Cortex of kidney (tissue), 1 donor: ENCODE results near the gene CDKN2AIPNL.

Experiments
- DNase-seq: peaks from one replicate; lab custom pipeline; 2025; lab: John Stamatoyannopoulos, UW

CDKN2AIPNL gene, protein sequence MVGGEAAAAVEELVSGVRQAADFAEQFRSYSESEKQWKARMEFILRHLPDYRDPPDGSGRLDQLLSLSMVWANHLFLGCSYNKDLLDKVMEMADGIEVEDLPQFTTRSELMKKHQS

DNA sequence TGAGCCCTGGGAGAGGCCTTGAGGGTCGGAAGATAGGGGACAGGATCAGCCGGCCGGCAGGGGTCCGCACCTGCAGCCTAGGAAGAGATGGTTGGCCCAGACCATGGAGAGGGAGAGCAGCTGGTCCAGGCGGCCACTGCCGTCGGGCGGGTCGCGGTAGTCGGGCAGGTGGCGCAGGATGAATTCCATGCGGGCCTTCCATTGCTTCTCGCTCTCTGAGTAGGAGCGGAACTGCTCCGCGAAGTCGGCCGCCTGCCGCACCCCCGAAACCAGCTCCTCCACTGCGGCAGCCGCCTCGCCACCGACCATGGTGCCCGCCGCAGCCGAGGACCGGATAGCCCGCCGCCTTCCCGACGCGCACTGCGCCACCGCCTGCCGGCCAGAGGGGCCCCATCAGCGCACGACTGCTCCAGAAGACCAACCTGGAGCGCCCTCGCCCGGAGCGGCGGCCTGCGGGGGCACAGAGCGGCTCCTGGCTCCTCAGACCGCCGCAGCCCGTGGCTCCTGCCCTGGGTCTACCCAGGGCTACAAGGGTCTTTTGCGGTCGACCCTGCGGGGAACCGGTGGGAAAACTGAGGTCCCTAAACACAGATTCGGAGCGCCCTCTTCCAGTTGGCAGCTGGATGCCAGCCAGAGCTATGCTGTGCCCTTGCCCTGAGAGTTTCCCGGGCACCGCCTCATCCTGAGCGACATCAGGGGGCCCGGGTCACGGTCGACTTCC is at the start of gene CDKN2AIPNL:
TSS of gene CDKN2AIPNL (minus strand) at position 336 of the 721 bp plus-strand sequence. CDS start at position 309, 27 bp downstream.
- peak; percentile 81 for DNase-seq

DNA sequence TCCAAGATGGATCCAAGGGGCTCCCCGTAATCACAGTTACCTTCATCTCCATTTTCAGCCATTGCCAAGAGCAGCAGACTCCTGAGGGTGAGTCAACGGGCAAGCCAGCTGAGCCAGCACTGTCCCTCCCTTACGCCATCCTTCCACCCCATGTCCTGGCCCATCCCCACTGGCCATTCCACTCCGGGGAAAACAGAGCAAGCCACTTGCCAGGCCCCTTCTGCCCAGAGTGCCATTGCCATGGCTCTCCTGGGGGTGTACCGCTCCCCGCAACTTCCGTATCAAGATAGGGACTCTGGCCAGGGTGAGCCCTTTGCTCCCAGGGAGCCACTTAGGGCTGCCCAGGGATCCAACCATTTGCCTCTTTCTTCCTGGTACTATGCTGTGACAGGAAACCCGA is 48.9 kb upstream of the CDKN2AIPNL start:
- DNase-seq, result no peak

DNA sequence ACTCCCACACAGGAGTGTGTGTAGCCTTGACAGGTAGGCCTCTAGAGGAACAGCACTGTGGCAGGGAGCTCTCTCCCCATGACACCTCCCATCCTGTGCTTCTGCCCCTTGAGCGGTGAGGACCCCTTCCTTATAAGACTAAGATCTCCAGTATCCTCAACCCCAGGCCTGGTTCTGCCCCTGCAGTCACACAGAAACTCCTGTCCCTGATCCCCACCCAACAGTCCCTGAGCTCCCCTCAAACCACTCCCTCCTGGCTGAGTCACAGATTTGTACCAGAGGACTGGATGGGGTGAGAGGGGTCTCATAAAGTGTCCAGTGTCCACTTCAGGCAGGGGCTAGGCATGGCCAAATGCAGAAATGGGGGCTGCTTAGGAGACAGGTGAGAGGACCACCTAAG is 47.8 kb upstream of the CDKN2AIPNL start:
- DNase-seq, result no peak

DNA sequence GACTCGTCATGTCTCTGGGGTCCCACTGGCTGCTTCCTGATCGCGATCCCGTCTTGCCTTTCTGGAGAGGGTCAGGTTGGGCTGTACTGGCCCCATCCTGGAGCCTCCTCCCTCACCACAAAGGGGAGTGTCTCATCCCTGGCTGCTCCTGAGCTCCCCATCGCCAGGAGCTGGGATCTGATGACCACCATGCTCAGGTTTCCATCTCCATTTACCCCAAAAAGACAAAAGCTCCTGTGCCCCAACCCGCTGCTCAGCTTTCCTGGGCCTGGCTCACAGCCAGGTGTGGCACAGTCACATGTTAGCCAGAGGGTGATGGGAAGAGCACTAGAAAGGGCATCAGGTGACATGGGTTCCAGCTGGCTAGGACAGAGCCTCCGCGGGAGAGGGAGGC is 47.3 kb upstream of the CDKN2AIPNL start:
- no peak for DNase-seq

DNA sequence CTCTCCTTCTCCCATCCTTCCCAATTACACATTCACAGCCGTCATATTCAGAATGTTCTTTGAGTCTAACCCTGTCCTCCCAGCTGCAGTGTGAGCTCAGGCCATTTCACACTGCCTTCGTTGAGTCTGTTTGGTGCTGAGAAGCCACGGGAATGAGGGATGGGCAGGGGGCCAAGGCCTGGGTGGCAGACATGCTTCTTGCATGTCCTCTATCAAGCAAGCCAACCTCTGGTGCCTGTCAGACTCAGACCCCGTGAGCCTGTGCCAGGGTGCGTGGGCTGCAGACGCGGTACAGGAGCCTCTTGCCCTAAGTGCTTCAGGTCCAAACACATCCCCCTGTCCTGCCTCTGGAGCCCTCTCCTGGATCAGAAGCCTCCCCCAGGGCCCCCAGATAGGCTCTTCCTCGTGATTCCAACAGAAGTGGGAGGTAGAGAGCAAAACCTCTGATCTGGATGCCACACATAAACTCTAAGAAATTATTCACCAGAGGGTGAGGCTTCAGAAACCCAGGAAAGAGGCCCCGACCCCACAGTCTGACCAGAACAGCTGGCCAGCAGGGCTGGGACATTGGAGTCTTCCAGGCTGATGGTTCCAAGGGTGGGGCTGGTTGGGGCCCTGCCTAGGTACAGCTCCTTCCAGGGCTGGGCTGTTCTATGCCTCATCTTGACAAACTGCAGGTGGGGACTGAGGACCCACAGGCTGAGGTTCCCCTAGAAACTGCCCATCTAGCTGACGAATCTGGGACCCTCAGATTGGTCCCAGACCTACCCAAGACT is 46.7 kb upstream of the CDKN2AIPNL start:
- no peak for DNase-seq

DNA sequence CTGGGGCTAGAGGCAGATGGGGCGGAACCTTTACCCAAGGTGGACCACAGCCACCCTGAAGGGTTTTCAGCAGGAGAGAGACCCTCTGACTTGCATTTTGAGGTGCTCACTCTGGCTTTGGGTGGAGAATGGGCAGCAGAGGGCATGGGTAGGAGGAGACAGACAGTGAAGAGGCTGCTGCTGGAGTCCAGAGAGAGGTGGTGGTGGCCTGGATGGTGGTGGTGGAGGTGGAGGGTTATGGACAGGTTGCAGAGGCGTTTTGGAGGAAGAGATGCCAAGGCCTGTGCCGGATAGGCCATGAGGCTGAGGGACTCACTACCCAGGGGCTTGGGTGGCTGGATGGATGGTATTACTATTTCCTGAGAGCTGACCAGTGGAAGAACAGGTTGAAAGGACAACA is 46.1 kb upstream of the CDKN2AIPNL start:
- no peak for DNase-seq

DNA sequence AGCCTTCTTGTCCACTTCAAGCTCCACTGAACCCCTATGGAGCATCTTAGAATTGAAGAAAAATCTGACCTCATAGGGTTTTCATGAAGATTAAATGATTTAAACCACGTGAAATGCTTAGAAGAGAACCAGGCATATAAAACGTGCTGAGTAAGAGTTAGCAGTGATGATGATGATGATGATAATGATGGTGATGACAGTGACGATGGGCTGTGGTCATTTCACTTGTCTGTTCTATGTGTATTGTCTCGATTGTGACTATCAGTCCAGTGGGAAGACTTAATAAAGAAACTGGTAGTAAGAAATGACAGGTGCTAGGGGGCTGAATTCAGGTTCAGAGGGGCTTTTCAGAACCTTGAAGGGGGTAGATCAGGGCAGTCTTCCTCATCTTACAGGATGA is 45.1 kb upstream of the CDKN2AIPNL start:
- DNase-seq, result no peak

DNA sequence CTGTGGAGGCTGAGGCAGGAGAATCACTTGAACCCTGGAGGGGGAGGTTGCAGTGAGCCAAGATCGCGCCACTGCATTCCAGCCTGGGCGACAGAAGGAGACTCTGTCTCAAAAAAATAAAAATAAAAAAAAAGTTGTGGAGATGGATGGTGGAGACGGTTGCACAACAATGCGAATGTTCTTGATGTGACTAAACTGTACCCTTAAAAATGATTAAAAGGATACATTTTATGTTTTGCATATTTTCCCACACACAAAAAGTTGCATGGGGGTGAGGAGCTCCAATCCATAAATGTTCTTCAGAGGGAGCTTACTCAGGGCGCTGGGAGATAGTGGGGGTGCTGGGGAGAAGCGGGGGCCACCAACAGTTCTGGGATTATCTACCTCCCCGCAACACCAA is 43.8 kb upstream of the CDKN2AIPNL start:
- DNase-seq, result no peak

DNA sequence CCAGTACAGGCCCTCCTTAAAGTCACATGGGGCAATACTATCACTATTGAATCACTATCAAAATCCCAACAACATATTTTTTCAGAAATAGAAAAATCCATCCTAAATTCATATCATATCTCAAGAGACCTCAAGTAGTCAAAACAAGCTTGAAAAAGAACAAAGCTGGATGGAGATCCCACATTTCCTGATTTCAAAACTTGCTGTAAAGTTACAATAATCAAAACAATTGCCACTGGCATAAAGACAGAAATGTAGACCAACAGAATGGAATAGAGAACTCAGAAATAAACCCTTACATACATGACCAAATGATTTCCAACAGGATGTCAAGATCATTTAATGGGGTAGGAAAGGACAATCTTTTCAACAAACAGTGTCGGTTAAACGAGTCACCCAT is 41.3 kb upstream of the CDKN2AIPNL start:
- DNase-seq, result no peak

DNA sequence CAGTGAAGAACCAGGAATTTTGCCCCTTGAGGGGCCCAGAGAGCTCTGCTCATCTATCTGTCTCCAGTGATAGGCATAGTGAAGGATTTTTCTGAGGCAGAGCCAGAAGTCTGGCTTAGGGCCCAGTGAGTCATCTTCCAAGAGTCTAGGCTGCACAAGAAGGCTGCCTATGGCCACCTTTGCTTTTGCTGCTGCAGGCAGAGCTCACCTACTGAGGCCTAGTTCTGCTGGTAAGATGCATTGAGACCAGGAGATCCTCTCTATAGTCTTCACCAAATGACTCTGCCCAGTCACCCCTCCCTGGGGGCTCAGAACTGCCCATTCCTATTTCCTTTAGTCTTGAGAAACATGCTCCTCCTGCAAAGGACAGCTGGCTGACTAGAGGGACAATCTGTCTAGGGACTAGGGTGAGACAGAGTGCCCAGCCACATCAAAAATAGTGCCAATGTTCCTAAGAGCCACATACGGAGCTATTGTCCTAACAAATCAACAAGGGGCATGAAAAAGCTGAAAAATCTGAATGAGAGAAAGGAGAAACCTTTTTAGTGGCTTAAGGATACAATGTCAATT is 40.3 kb upstream of the CDKN2AIPNL start:
- DNase-seq, result no peak

DNA sequence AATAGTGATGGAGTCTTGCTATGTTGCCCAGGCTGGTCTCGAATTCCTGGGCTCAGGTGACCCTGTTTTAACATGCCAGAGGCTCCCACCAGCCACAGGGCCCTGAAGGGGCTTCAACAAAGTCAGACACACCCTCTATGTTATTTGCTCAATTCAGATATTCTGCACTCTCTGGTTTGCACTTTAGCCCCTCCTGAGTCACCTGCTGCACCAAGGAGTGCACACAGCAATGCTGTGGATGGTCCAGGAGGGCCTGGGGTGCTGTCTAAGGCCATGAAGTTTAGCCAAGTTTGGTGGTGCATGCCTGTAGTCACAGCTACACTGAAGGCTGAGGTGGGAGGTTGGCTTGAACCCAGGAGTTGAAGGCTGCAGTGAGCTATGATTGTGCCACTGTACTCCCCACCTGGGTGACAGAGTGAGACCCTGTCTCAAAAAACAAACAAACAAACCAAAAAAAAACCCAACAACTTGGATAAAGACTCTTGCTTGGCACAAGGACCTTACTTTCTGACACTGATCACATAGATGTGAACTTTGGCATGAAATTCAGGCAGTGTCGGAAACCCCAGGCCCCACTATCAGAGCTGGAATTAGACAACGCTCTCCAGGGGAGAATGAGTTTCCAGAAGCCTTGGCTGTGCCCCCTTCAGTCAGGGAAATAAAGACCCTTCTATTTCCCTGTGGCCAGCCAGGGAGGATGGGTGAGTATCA is 39.7 kb upstream of the CDKN2AIPNL start:
- DNase-seq, result no peak

DNA sequence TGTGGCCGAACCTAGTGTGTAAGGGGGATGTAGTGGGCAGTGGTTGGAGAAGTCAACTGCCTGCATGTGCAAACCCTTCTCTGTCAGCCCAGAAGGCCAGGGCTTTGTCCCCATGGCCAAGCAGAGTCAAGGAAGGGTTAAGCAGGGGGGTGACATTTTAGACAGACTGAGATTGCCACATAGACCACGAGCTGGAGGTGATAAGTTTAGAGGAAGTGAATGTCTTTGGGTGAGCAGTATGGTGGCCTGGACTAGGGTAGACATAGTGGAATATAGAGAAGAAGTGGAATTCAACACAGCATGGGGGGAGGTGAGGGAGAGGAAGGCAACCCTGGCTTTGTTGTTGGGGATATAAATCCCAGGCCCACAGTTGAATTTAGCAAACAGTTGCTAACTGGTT is 38.7 kb upstream of the CDKN2AIPNL start:
- no peak for DNase-seq

DNA sequence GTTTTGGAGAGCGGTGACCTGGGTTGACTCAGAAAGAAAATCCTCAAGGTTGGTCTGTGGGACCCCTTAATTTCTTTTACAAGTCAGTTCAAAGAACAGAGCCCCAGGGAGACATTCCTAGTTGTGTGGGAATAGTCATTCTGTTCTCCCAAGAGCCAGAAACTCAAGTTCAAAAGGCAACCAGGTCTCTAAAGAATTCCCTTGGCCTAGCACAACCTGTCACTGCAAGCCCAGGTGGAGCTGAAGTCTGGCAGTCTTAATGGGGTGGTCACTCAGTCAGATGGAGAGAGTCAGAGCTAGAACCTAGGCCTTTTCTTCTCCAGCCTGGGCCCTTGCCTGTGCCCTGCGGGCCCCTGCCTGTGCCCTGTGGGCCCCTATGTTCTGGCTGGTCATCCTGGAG is 37.5 kb upstream of the CDKN2AIPNL start:
- no peak for DNase-seq

DNA sequence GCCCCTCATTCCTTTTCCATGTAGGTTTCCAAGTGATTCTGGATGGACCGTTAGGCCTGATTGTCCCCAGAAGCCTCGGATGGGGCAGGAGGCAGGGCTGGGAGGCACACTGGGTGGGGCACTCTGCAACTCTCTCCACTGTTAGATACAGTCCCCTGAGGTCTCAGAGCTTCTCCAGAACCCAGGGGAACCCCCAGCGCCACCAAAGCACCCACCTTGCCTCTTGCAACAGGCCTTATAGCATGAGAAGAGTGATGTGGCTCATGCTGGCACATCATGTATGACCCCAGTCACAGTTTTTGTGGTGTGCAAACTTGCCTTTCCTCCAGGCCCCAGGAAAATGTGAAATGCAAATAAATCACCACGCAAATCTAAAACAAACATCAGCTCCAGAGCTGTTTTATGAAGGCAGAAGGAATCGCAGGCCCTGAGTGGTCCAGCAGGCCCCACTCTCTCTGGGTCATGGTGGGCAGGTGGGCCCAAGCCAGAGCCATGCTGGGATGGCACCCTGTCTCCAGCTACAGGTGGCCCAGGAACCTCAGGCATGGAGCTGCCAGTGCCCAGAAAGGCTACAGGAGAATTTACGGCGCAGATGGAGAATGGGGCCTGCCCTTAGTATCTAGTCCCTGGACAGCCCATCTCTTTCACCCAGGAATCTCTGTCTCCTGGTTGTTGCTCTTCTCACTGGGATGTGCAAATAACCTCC is 36.3 kb upstream of the CDKN2AIPNL start:
- no peak for DNase-seq

DNA sequence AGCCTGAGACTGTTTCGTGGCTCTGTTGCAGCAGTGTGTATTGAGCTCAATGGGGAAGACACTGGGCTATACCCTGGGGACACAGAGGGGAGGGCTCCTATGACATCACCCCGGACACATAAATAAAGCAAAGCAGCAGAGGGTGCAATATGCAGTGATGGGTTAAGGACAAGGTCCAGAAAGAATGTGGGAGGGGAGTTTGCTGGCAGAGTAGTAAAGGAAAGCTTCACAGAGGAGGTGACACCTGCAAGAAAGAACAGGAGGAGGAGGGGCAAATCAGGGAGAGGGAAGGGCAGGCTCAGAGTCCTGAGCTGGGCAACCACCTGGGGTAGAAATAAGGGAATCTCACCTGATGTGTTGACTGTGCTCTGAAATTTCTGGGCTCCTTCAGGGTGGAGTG is 35.3 kb upstream of the CDKN2AIPNL start:
- DNase-seq, result no peak

DNA sequence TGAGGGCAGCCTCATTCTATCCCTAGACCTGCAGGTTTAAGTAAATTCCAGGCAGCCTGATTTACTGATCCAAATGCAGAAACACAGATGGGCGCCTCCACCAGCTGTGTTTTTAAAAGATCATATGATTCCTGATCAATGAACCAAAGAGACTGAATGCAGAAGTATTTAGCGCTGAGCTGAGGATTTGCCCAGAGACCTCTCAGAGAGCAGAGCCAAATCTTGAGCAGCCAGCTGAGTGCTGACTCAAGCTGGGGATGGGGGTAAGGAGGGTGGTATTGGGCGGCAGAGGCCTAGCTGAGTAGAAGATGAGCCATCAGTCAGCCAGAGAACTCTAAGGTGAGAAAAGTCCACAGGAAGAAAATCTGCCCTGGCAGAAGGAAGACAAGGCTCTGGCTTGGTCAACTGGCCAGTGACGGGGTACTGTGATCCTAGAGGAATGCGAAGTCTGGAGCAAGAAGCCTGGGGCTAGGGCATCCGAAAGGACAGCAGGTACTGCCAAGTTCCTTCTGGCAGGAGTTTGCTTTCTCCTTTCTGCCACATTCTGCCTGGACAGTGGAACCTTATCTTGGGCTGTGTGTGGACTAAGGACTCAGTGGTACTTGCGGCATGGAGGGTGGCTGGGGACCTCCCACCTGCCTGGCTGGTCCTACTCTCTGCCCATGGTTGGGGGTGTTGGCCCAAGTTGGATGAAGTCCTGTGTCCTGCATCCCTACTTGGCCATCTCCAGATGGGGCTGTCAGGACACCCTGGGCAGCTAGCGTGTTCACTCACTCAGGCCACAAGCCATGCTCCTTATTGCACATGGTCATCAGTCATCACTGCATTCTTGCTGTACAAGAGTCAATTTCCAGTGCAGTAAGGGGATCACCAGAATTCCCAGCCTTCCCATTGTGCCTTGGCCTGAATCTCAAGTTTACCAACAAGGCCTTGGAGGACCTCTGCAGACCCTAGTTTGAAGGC is 34.5 kb upstream of the CDKN2AIPNL start:
- no peak for DNase-seq

DNA sequence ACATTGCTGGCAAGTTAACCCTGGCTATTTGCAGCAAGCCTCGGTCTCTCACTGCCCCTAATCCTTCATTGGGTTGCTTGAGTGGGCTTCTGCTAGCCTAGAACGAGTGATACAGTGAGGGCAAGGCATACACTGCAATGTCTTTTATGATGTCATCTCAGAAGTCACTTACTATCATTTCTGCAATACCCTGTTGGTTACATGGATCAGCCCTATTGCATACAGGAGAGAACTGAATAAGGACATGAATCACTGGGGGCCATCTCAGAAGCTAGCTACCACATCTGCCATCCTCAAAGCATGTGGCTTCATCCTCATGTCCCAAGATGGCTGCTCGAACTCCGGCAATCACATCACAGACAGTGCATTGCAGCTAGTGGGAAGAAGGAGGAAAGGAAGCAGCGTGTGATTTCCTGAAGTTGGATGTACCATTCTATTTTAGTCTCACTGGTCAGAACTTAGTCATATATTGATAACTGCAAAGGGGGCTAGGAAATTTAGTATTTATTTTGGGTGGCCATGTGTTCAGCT is 33.3 kb upstream of the CDKN2AIPNL start:
- no peak for DNase-seq

DNA sequence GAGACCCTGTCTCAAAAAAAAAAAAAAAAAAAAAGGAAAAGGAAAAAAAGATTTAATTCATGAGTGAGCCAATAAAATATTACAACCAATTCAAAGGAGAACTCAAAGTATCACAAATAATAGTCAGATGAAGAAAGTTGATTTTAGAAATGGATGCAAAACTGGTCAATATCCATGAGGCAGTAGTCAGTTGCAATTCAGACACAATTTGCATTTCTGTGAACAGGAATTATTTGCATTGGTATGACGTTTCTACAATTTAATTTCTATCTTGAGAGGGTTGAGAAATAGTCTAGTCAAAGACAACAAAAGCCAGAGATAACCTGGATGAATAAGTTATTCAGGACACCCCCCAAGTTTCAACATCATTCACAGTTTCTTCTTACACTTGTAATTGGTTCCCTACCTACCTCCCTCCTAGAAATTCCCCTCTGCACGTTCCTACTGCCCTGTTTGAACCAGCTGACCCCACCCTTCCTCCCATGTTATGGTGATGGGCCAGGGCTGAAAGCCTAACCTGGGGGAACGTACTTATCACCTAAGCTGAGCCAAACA is 28.6 kb upstream of the CDKN2AIPNL start:
- DNase-seq, result no peak

DNA sequence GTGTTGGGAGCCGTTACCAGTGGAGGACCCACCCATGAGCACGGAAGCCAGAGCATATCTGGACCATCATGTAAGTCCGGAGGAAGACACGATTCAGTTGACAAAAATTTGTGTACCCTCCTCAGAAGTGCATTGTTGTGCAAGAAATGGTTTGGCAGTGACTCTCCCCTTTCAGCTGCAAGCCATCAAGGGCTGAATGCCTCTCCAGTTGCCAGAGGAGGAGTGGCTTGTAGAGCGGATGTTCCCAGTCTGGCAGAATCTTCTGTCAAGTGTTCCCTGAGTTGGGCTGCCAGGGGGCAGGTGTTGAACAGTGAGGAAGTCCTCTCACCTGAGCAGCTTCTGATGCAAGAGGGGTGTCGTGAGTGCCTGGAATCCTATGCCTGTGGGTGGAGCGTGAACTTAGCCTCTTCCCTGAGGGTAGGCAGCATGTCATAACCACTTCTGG is 27.6 kb upstream of the CDKN2AIPNL start:
- no peak for DNase-seq

DNA sequence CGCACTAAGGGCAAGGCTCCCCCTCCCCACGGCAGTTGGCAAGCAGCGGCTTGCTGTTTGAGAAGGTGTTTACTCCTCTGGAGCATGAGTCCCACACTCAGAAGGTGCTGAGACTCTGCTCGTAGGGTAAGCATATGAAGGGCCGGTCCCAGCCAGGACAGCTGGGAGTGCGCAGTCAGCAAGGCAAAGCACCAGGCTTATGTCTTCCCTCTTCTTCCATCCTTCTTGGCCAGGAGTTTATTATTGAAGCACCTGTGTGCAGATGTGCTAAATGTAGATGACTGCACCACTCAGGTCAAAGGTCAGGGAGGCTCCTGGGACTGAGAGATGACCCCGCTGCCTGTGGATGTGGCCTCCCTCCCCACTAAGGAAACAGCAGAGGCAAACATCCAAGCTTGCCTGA is 27.0 kb upstream of the CDKN2AIPNL start:
- no peak for DNase-seq
